ENCODE results near the gene YRDC. TPM values are rescaled to one million over a fixed set of nuclear protein-coding genes. Genes with fewer than 3 reads are reported as not detected.

YRDC gene
- total and polyA plus RNA-seq, 4 donors, result 8.5 to 12.2 (median 10.7) TPM

DNA sequence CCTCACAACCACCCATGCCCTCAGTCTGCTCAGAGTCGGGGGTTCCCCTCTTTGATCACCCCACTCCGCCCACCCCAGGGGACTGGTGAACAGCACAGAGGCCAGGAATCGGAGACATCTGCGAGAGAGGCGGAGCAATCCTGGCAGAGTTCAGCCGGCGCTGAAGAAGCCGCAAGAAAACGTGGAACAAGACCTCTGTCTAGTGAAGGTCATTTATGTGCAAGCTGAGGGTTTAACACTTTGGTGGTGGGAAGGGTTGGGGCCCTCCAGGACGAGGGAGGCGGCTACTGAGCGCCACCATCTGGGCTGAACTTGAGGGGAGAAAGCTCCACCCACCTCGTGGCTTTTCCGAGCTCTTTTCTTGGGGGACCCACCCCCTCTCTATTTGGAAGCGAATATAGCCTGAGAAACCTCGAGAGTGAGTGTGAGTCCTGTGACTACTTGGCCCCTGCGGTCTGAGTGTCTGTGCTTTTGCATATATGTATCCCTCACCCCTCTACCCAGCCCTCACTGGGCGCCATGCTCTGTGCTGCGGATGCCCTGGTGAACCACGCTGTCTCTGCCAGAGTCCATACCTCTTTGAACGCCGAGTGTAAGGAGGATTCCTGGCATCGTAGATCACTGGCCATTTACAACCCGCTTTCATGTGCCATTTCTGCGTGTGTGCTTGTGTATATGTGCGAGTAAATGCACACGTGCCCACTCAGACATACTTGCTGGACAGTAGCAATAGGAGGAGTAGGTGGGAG lies 41.9 kb downstream of the YRDC start:
- Histone ChIP-seq H3K4me1 (ENCODE audit: control insufficient read depth in 1 of 2, insufficient read depth in 2 of 2, low read length in 2 of 2) (no peaks in the 10 kb centered on the region), H3K27ac (ENCODE audit: low read depth in 1 of 2, low read length in 2 of 2) (no peak overlapping the region), H3K27me3 (ENCODE audit: control insufficient read depth in 1 of 2, insufficient read depth in 2 of 2, low read length in 1 of 2) (peaks cover 0 to 2% of the 10 kb centered on the region in 2 donors), H3K4me3 (ENCODE audit: low read length in 2 of 2) (no peak overlapping the region), H3K36me3 (ENCODE audit: control insufficient read depth in 1 of 2, insufficient read depth in 2 of 2, low read length in 1 of 2) (no peaks in the 10 kb centered on the region), H3K9me3 (ENCODE audit: control insufficient read depth, low read length) (peaks cover 8% of the 10 kb centered on the region)
- ATAC-seq (ENCODE audit: low FRiP score) (no peak), DNase-seq (no peak)
- WGBS, 2 donors, result 5% methylated on average over 27 of the region's 27 CpGs
- intact Hi-C loops (cut with DNase I), result no loop called here

DNA sequence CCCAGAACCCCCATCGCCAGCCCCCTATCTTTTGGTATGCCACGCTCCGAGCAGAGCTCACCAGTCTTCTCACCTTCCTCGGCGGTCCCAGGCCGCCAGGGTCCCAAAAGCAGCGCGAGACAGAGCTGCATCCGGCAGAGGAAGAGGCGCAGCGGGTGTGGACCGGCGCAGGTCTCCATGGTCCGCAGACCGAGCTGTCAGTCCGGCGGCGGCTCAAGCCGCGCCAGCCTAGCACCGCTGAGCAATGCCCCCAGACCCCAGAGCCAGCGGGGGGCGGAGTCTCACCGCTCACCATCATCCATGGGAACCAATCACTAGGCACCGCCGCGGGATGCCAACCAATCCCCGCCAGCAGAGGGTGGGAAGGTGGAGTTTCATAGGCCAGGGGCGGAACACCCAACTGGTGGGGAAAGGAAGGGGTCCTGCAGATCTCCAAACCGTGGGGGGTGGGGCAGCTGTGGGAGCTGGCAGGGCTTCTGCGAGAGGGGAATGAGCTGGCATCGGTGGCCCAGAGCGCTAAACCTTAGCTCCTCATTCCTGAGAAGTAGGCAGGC lies 43.0 kb downstream of the YRDC start, which contains the start of gene EPHA10:
Gene EPHA10, minus strand, starts transcription at position 233 of the 554 bp plus-strand sequence. Its CDS starts 54 bp downstream, at position 179.
- Histone ChIP-seq H3K4me3 (ENCODE audit: low read length in 2 of 2) (no peak within 1 kb of the TSS), H3K27me3 (ENCODE audit: control insufficient read depth in 1 of 2, insufficient read depth in 2 of 2, low read length in 1 of 2) (peaks cover 0 to 2% of the 10 kb centered on the region in 2 donors), H3K9me3 (ENCODE audit: control insufficient read depth, low read length) (peaks cover 8% of the 10 kb centered on the region), H3K4me1 (ENCODE audit: control insufficient read depth in 1 of 2, insufficient read depth in 2 of 2, low read length in 2 of 2) (no peaks in the 10 kb centered on the region), H3K36me3 (ENCODE audit: control insufficient read depth in 1 of 2, insufficient read depth in 2 of 2, low read length in 1 of 2) (no peaks in the 10 kb centered on the region), H3K27ac (ENCODE audit: low read depth in 1 of 2, low read length in 2 of 2) (no peak within 1 kb of the TSS)
- ATAC-seq (ENCODE audit: low FRiP score), result no peak
- DNase-seq, result no peak
- WGBS, 2 donors, result 2% methylated on average over 33 of the region's 33 CpGs
- intact Hi-C loops (cut with DNase I), result no loop called here

DNA sequence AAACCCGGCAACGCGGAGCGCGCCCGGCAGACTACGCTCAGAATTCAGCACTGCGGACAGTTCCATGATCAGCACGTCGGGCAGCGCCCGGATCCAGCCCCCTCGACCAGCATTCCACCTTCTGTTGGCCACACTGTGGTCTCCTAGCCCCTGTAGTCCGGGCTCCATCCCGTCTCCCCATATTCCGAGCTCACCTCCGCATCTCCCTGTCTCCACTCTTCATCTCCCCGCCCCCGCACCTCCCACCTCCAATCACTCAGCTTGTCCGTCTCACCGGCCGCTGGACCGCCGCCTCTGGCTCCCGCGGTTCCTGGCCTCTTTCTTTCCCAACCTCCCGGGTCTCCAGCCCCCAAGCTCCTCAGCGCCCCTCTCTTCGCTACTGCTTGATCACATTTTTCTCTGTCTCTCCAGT lies 43.6 kb downstream of the YRDC start:
- peaks cover 0 to 2% of the 10 kb centered on the region in 2 donors for H3K27me3 ChIP-seq (ENCODE audit: control insufficient read depth in 1 of 2, insufficient read depth in 2 of 2, low read length in 1 of 2)
- intact Hi-C loops (cut with DNase I), result no loop called here
- H3K4me1 ChIP-seq (ENCODE audit: control insufficient read depth in 1 of 2, insufficient read depth in 2 of 2, low read length in 2 of 2), result no peaks in the 10 kb centered on the region
- no peak for ATAC-seq (ENCODE audit: low FRiP score)
- H3K4me3 ChIP-seq (ENCODE audit: low read length in 2 of 2), result no peak overlapping the region
- H3K36me3 ChIP-seq (ENCODE audit: control insufficient read depth in 1 of 2, insufficient read depth in 2 of 2, low read length in 1 of 2), result no peaks in the 10 kb centered on the region
- WGBS, 2 donors, result 2 to 4% methylated on average over 29 of the region's 29 CpGs
- no peak for DNase-seq
- no peak overlapping the region for H3K27ac ChIP-seq (ENCODE audit: low read depth in 1 of 2, low read length in 2 of 2)
- H3K9me3 ChIP-seq (ENCODE audit: control insufficient read depth, low read length), result peaks cover 8% of the 10 kb centered on the region

DNA sequence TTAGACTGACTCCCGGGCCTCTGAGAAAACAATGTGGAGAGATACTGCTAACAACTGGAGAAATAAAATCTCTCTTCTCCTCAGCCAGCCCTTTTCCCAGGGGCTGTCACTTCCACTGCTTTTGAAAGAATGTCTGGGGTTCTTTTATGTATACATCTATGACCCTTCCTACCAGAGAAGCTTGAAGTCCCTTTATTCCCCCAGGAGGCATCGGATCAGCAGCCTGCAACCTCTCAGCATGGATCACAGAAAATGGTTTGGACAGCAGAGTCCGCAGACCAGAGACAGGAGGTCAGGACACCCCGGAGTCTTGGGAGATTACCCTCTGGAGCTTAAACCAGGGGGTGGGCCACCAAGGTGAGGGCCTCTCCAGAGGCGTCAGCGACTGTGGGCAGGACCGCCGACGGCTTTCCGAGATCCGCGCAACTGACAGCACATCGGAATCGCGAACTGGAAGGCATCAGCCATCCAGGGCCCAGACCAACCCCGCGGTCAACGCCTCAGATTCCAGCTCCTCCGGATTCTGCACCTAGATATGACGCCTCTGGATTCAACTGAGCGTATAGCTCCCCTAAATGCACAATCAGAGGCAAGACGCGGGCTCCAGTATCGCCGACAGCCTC lies 44.1 kb downstream of the YRDC start:
- H3K4me3 ChIP-seq (ENCODE audit: low read length in 2 of 2), result no peak overlapping the region
- no peak for ATAC-seq (ENCODE audit: low FRiP score)
- H3K27ac ChIP-seq (ENCODE audit: low read depth in 1 of 2, low read length in 2 of 2), result no peak overlapping the region
- no peaks in the 10 kb centered on the region for H3K4me1 ChIP-seq (ENCODE audit: control insufficient read depth in 1 of 2, insufficient read depth in 2 of 2, low read length in 2 of 2)
- H3K27me3 ChIP-seq (ENCODE audit: control insufficient read depth in 1 of 2, insufficient read depth in 2 of 2, low read length in 1 of 2), result peaks cover 0 to 2% of the 10 kb centered on the region in 2 donors
- no peak for DNase-seq
- intact Hi-C loops (cut with DNase I), result no loop called here
- H3K9me3 ChIP-seq (ENCODE audit: control insufficient read depth, low read length), result peaks cover 8% of the 10 kb centered on the region
- H3K36me3 ChIP-seq (ENCODE audit: control insufficient read depth in 1 of 2, insufficient read depth in 2 of 2, low read length in 1 of 2), result no peaks in the 10 kb centered on the region
- 19 to 22% methylated on average over 25 of the region's 25 CpGs for WGBS, 2 donors

DNA sequence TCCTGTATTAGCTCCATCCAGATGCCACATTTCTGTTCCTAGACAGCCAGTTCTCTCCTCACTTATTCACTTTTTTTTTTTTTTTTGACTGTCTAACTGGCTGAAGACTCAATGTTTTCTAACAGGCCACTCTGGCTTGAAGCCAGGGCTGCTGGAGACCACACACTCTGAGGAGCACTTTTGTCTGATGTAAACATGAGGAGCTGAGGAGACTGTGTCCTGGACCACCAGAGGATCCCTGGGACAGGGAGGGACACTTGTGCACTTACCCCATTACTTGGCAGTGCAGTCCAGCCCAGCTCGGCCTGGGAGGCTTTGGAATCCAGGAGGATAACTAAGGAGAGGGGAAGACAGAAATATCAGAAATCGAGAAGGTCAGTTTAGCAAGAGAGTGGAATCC lies 45.5 kb downstream of the YRDC start:
- peaks cover 8% of the 10 kb centered on the region for H3K9me3 ChIP-seq (ENCODE audit: control insufficient read depth, low read length)
- no peaks in the 10 kb centered on the region for H3K36me3 ChIP-seq (ENCODE audit: control insufficient read depth in 1 of 2, insufficient read depth in 2 of 2, low read length in 1 of 2)
- 55 to 62% methylated on average over 2 of the region's 2 CpGs for WGBS, 2 donors
- intact Hi-C loops (cut with DNase I), result no loop called here
- H3K4me3 ChIP-seq (ENCODE audit: low read length in 2 of 2), result no peak overlapping the region
- peaks cover 0 to 2% of the 10 kb centered on the region in 2 donors for H3K27me3 ChIP-seq (ENCODE audit: control insufficient read depth in 1 of 2, insufficient read depth in 2 of 2, low read length in 1 of 2)
- H3K4me1 ChIP-seq (ENCODE audit: control insufficient read depth in 1 of 2, insufficient read depth in 2 of 2, low read length in 2 of 2), result no peaks in the 10 kb centered on the region
- no peak for DNase-seq
- ATAC-seq (ENCODE audit: low FRiP score), result no peak
- H3K27ac ChIP-seq (ENCODE audit: low read depth in 1 of 2, low read length in 2 of 2), result no peak overlapping the region

DNA sequence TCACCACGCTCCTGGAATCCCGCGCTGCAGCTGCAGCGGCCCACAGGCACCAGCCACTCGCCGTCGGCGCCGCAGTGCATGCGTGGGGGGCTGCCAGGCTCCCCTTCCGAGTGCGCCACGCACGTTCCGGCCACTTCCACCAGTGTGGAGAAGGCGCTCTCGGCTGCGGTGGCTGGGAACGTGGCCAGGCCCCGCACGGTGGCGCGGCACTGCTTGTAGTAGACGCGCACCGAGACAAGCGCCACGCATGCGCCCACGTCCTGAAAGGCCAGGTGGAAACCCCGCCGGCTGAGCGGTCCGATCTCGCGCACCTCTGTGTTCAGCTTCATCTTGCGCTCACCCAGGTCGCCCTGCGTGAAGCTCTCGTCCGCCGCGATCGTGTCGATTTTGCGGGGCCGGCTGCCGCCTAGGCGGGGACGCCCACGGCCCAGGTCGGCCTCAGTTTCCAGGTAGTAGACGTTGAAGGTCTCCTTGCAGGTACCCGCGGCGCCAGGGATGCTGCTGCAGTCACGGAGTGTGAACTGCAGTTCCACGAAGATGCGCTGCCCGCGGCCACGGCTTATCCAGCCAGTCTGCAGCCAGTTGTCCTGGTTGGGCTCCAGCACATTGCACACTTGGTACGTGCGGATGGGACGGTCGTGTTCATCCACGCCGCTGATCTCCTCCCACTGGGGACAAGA lies 46.5 kb downstream of the YRDC start:
- Histone ChIP-seq H3K4me3 (ENCODE audit: low read length in 2 of 2) (no peak overlapping the region), H3K27me3 (ENCODE audit: control insufficient read depth in 1 of 2, insufficient read depth in 2 of 2, low read length in 1 of 2) (peaks cover 0 to 1% of the 10 kb centered on the region in 2 donors), H3K36me3 (ENCODE audit: control insufficient read depth in 1 of 2, insufficient read depth in 2 of 2, low read length in 1 of 2) (no peaks in the 10 kb centered on the region), H3K4me1 (ENCODE audit: control insufficient read depth in 1 of 2, insufficient read depth in 2 of 2, low read length in 2 of 2) (no peaks in the 10 kb centered on the region), H3K9me3 (ENCODE audit: control insufficient read depth, low read length) (peaks cover 8% of the 10 kb centered on the region), H3K27ac (ENCODE audit: low read depth in 1 of 2, low read length in 2 of 2) (no peak overlapping the region)
- 45 to 50% methylated on average over 66 to 68 of the region's 68 CpGs for WGBS, 2 donors
- intact Hi-C loops (cut with DNase I), result no loop called here
- no peak for DNase-seq
- ATAC-seq (ENCODE audit: low FRiP score), result no peak

DNA sequence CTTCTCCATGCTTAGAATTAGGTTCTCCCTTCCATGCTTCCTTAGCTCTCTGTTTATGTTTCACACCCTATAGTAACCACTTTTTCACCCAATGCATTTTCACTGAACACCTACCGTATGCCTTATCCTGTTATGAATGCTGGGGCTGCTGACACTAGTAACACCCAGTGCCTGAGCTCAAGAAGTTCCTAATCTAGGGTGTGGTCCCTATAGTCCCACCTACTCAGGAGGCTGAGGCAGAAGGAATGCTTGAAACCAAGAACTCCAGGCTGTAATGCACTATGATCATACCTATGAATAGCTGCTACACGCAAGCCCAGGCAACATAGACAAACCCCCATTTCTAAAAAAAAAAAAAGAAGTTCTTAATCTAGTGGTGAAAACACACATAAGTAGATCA lies 48.6 kb downstream of the YRDC start:
- DNase-seq, result no peak
- H3K27me3 ChIP-seq (ENCODE audit: control insufficient read depth in 1 of 2, insufficient read depth in 2 of 2, low read length in 1 of 2), result no peaks in the 10 kb centered on the region
- intact Hi-C loops (cut with DNase I), result no loop called here
- H3K27ac ChIP-seq (ENCODE audit: low read depth in 1 of 2, low read length in 2 of 2), result no peak overlapping the region
- no peak overlapping the region for H3K4me3 ChIP-seq (ENCODE audit: low read length in 2 of 2)
- H3K4me1 ChIP-seq (ENCODE audit: control insufficient read depth in 1 of 2, insufficient read depth in 2 of 2, low read length in 2 of 2), result no peaks in the 10 kb centered on the region
- no peaks in the 10 kb centered on the region for H3K36me3 ChIP-seq (ENCODE audit: control insufficient read depth in 1 of 2, insufficient read depth in 2 of 2, low read length in 1 of 2)
- 75 to 84% methylated on average over 2 of the region's 2 CpGs for WGBS, 2 donors
- no peak for ATAC-seq (ENCODE audit: low FRiP score)
- peaks cover 5% of the 10 kb centered on the region for H3K9me3 ChIP-seq (ENCODE audit: control insufficient read depth, low read length)

DNA sequence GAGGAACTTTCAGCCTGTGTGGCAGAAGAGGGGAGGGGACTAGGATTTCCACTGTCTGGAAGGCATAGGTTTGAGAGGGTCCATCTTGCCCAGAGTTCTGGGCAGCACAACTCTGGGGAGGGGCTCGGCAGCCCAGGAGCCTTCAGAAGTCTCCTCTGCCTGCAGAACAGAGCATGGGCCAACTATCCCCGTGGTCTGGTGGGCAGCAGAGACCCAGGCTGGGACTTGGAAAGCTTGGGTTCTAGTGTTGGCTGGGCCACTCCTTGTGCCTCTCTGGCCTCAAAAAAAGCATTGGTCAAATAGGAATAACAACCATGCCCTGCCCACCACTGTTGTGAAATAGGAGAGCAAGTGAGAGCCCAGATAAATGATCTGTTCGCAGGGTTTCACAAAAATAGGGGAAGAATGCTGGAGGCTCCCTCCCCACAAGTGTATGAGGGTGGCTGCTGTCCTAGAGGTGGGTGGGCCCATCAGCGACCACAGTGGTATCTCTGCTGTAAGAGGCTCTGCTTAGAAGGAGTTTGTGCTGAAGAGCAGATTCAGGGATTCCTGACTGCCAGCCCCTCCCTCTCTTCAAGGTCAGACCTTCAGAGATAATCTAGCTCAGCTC lies 52.0 kb downstream of the YRDC start:
- DNase-seq (no peak), ATAC-seq (ENCODE audit: low FRiP score) (no peak)
- no peak overlapping the region for H3K4me3 ChIP-seq (ENCODE audit: low read length in 2 of 2)
- no peaks in the 10 kb centered on the region for H3K36me3 ChIP-seq (ENCODE audit: control insufficient read depth in 1 of 2, insufficient read depth in 2 of 2, low read length in 1 of 2)
- no peaks in the 10 kb centered on the region for H3K9me3 ChIP-seq (ENCODE audit: control insufficient read depth, low read length)
- 58 to 60% methylated on average over 4 of the region's 4 CpGs for WGBS, 2 donors
- no peaks in the 10 kb centered on the region for H3K4me1 ChIP-seq (ENCODE audit: control insufficient read depth in 1 of 2, insufficient read depth in 2 of 2, low read length in 2 of 2)
- no peak overlapping the region for H3K27ac ChIP-seq (ENCODE audit: low read depth in 1 of 2, low read length in 2 of 2)
- intact Hi-C loops (cut with DNase I), result no loop called here
- H3K27me3 ChIP-seq (ENCODE audit: control insufficient read depth in 1 of 2, insufficient read depth in 2 of 2, low read length in 1 of 2), result peaks cover 0 to 2% of the 10 kb centered on the region in 2 donors

Data from aorta (tissue), 5 donors.